Mesenchymal stem cell (in vitro differentiated cells and primary cell): Measurements from ENCODE around the gene EXOC4.
A peak's percentile ranks its signal among the peaks of the same experiment; 100 is the strongest.

Source experiments
- DNase-seq: peaks from one replicate; pipeline ENCODE4 v3.0.0-alpha.2; 2013
- H2AFZ ChIP-seq: one replicate; pipeline ENCODE4 v1.6.1; 2013; ENCODE audit warnings: low read depth, mild to moderate bottlenecking, control low read depth, inconsistent platforms, low read length, moderate library complexity
- H2AK5ac ChIP-seq: 2 replicates; pipeline ENCODE4 v1.6.1; 2013; ENCODE audit warnings: low read length, moderate library complexity, mild to moderate bottlenecking, inconsistent platforms; ENCODE audit not compliant: severe bottlenecking
- H2BK120ac ChIP-seq: one replicate; pipeline ENCODE4 v1.6.1; 2013; ENCODE audit warnings: low read depth, mild to moderate bottlenecking, inconsistent platforms, low read length, moderate library complexity
- H2BK12ac ChIP-seq, 2 experiments: one replicate each; pipeline ENCODE4 v1.6.1; 2013; ENCODE audit warnings: inconsistent platforms in 2 of 2, low read length in 2 of 2, mild to moderate bottlenecking in 2 of 2, moderate library complexity in 2 of 2, control low read depth in 1 of 2
- H2BK15ac ChIP-seq: one replicate; pipeline ENCODE4 v1.6.1; 2013; ENCODE audit warnings: mild to moderate bottlenecking, low read depth, inconsistent platforms; ENCODE audit not compliant: poor library complexity, severe bottlenecking
- H2BK5ac ChIP-seq: 2 replicates; pipeline ENCODE4 v1.6.1; 2013; ENCODE audit warnings: low read depth, mild to moderate bottlenecking, low read length, control low read depth, inconsistent platforms; ENCODE audit not compliant: poor library complexity, severe bottlenecking
- H3K14ac ChIP-seq, 2 experiments: one replicate each; pipeline ENCODE4 v1.6.1; 2013; ENCODE audit warnings: inconsistent platforms in 2 of 2, low read length in 2 of 2, control low read depth in 1 of 2, mild to moderate bottlenecking in 1 of 2, moderate library complexity in 1 of 2
- H3K18ac ChIP-seq, 2 experiments: one replicate each; pipeline ENCODE4 v1.6.1; 2013; ENCODE audit warnings: inconsistent platforms in 2 of 2, low read length in 2 of 2, control low read depth in 1 of 2, low read depth in 1 of 2, mild to moderate bottlenecking in 1 of 2
- H3K23ac ChIP-seq, 2 experiments: one replicate each; pipeline ENCODE4 v1.6.1; 2013; ENCODE audit warnings: inconsistent platforms in 2 of 2, low read length in 2 of 2, mild to moderate bottlenecking in 2 of 2, moderate library complexity in 2 of 2, control low read depth in 1 of 2
- H3K27ac ChIP-seq: 2 replicates; pipeline ENCODE4 v1.5.1; 2013; ENCODE audit warnings: mild to moderate bottlenecking, moderate library complexity, low read length, control low read depth, inconsistent platforms; ENCODE audit not compliant: poor library complexity, severe bottlenecking
- H3K27me3 ChIP-seq, 2 experiments: 2 replicates each; pipeline versions ENCODE4 v1.6.1 to v1.7.0; 2013; ENCODE audit warnings: low read length in 2 of 2, mild to moderate bottlenecking in 2 of 2, moderate library complexity in 2 of 2, control low read depth in 1 of 2, inconsistent platforms in 1 of 2; ENCODE audit not compliant: control insufficient read depth in 1 of 2, insufficient read depth in 1 of 2
- H3K36me3 ChIP-seq, 2 experiments: 2 replicates each; pipeline versions ENCODE4 v1.6.1 to v1.7.0; 2013; ENCODE audit warnings: low read length in 2 of 2, control low read depth in 1 of 2, inconsistent platforms in 1 of 2, low read depth in 1 of 2, mild to moderate bottlenecking in 1 of 2; ENCODE audit not compliant: insufficient read depth in 2 of 2, control insufficient read depth in 1 of 2
- H3K4ac ChIP-seq, 2 experiments: one replicate each; pipeline ENCODE4 v1.6.1; 2013; ENCODE audit warnings: inconsistent platforms in 2 of 2, low read length in 2 of 2, mild to moderate bottlenecking in 2 of 2, moderate library complexity in 2 of 2, control low read depth in 1 of 2, low read depth in 1 of 2
- H3K4me1 ChIP-seq: 2 replicates; pipeline ENCODE4 v1.6.1; 2013; ENCODE audit warnings: low read depth, low read length, control low read depth; ENCODE audit not compliant: control insufficient read depth, insufficient read depth
- H3K4me2 ChIP-seq: 2 replicates; pipeline ENCODE4 v1.6.1; 2013; ENCODE audit warnings: low read length, mild to moderate bottlenecking, inconsistent platforms; ENCODE audit not compliant: poor library complexity, severe bottlenecking
- H3K4me3 ChIP-seq, 2 experiments: 2 replicates each; pipeline versions ENCODE4 v1.5.1 to v1.7.0; 2013; ENCODE audit warnings: low read length in 2 of 2, mild to moderate bottlenecking in 2 of 2, control low read depth in 1 of 2, low read depth in 1 of 2; ENCODE audit not compliant: insufficient read depth in 1 of 2
- H3K79me1 ChIP-seq: replicated peaks from 2 replicates; pipeline ENCODE4 v1.6.1; 2013; ENCODE audit warnings: mild to moderate bottlenecking, control low read depth, low read length, inconsistent platforms; ENCODE audit not compliant: poor library complexity, severe bottlenecking
- H3K9ac ChIP-seq: 2 replicates; pipeline ENCODE4 v1.7.0; 2013; ENCODE audit warnings: mild to moderate bottlenecking, low read length, moderate library complexity
- H3K9me3 ChIP-seq: 2 replicates; pipeline ENCODE4 v1.7.0; 2013; ENCODE audit warnings: mild to moderate bottlenecking, low read length; ENCODE audit not compliant: control insufficient read depth
- H4K8ac ChIP-seq: one replicate; pipeline ENCODE4 v1.6.1; 2013; ENCODE audit warnings: inconsistent platforms, mild to moderate bottlenecking, low read length, moderate library complexity
- H4K91ac ChIP-seq: one replicate; pipeline ENCODE4 v1.6.1; 2013; ENCODE audit warnings: mild to moderate bottlenecking, low read length, inconsistent platforms
- WGBS: methylation state at CpG from one replicate; pipeline ENCODE4 v1.1.7; 2013; ENCODE audit warnings: mixed read lengths; 5-methylcytosine and 5-hydroxymethylcytosine counted together

The EXOC4 gene

DNA sequence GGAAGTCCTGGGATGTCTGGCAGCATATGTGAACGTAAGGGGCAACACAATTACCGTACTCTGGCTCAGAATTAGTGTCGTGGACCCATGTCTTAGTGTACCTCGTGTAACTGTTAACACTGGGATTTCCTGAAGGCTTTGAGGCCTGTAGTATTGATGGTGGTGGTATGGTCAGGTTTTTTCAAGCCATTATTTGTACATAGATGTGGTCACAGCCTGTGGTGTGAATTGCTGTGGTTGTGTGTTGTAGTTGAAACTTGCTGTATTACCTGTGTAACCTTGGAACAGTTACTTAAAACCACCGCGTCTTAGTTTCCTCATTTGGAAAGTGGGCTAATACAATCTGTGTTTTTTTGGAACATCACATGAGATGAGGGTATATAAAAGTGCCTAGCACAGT, 5.3 kb downstream of the EXOC4 start:
- H3K36me3 ChIP-seq = no peaks in the 10 kb centered on the region
- H3K18ac ChIP-seq = no peak overlapping the region
- H3K14ac ChIP-seq = no peak overlapping the region
- H2BK120ac ChIP-seq = no peak overlapping the region
- H2BK15ac ChIP-seq = no peak overlapping the region
- no peaks in the 10 kb centered on the region for H3K4me1 ChIP-seq
- H3K9me3 ChIP-seq = no peaks in the 10 kb centered on the region
- H2AK5ac ChIP-seq = no peak overlapping the region
- H2BK5ac ChIP-seq = no peak overlapping the region
- H3K23ac ChIP-seq = peak overlapping the region in 1 of 2 experiments; percentile 42
- no peak overlapping the region for H2BK12ac ChIP-seq
- no peak overlapping the region for H4K91ac ChIP-seq
- H3K9ac ChIP-seq = no peak overlapping the region
- no peak overlapping the region for H3K27ac ChIP-seq
- DNase-seq = no peak
- no peak overlapping the region for H2AFZ ChIP-seq
- H3K4ac ChIP-seq = peak overlapping the region in 1 of 2 experiments; percentile 46
- H4K8ac ChIP-seq = no peak overlapping the region
- no peak overlapping the region for H3K4me2 ChIP-seq
- peaks cover 25% of the 10 kb centered on the region for H3K79me1 ChIP-seq
- no peak overlapping the region for H3K4me3 ChIP-seq
- H3K27me3 ChIP-seq = no peaks in the 10 kb centered on the region
- WGBS = 96% methylated on average over 6 of the region's 6 CpGs

DNA sequence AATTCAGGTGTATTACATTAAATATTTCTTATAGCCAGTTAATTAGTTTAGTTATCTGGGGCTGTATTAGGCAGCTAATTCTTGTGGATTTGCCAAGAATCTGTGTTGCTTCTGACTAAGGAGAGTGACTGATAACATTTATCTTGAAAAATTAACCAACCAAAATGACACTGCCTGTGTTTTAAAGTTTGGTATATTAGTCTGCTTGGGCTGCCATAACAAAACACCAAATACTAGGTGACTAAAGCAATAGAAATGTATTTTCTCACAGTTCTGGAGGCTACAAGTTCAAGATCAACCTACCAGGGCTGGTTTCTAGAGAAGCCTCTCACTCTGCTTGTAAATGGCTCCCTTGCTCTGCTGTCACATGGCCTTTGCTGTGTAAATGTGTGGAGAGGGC, 12.9 kb downstream of the EXOC4 start:
- H3K4me3 ChIP-seq = no peak overlapping the region
- no peaks in the 10 kb centered on the region for H3K9me3 ChIP-seq
- no peak overlapping the region for H2BK15ac ChIP-seq
- H4K8ac ChIP-seq = no peak overlapping the region
- no peak overlapping the region for H2BK120ac ChIP-seq
- peaks cover 28% of the 10 kb centered on the region for H3K79me1 ChIP-seq
- H3K18ac ChIP-seq = no peak overlapping the region
- no peaks in the 10 kb centered on the region for H3K27me3 ChIP-seq
- no peak overlapping the region for H3K14ac ChIP-seq
- no peak overlapping the region for H2BK12ac ChIP-seq
- H2BK5ac ChIP-seq = no peak overlapping the region
- H2AK5ac ChIP-seq = no peak overlapping the region
- H2AFZ ChIP-seq = no peak overlapping the region
- no peaks in the 10 kb centered on the region for H3K4me1 ChIP-seq
- DNase-seq = no peak
- H3K36me3 ChIP-seq = no peaks in the 10 kb centered on the region
- H3K4ac ChIP-seq = no peak overlapping the region
- no peak overlapping the region for H3K9ac ChIP-seq
- H3K4me2 ChIP-seq = no peak overlapping the region
- H3K27ac ChIP-seq = no peak overlapping the region
- no peak overlapping the region for H4K91ac ChIP-seq
- H3K23ac ChIP-seq = no peak overlapping the region

DNA sequence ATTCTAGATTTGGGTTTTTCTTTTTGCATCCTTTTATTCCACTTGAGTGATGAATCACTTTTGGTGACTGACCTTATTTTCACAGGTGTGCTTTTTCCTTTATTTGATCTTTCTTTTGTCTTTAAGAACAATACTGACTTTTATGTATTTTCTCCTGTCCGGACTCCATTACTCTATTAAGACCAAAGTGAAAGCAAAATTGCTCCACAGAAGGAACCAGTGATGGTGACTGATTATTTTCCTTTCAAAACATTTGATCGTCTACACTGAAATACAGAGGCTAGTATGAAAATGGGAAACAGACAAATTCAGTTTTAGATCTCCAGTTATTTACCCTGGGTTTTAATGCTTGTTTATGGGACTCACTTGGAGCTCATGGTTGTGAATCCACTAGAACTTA, 15.5 kb downstream of the EXOC4 start:
- H3K14ac ChIP-seq = no peak overlapping the region
- no peaks in the 10 kb centered on the region for H3K4me1 ChIP-seq
- peaks cover 29% of the 10 kb centered on the region for H3K79me1 ChIP-seq
- H3K27ac ChIP-seq = no peak overlapping the region
- H4K8ac ChIP-seq = no peak overlapping the region
- no peaks in the 10 kb centered on the region for H3K9me3 ChIP-seq
- no peak for DNase-seq
- no peak overlapping the region for H3K23ac ChIP-seq
- no peak overlapping the region for H2BK5ac ChIP-seq
- no peak overlapping the region for H3K4me3 ChIP-seq
- no peaks in the 10 kb centered on the region for H3K27me3 ChIP-seq
- no peak overlapping the region for H3K18ac ChIP-seq
- 100% methylated on average over 1 of the region's 2 CpGs for WGBS
- H4K91ac ChIP-seq = no peak overlapping the region
- no peak overlapping the region for H2BK12ac ChIP-seq
- no peak overlapping the region for H3K4me2 ChIP-seq
- no peak overlapping the region for H3K9ac ChIP-seq
- H2AK5ac ChIP-seq = no peak overlapping the region
- no peak overlapping the region for H2AFZ ChIP-seq
- no peaks in the 10 kb centered on the region for H3K36me3 ChIP-seq
- H3K4ac ChIP-seq = no peak overlapping the region
- no peak overlapping the region for H2BK120ac ChIP-seq
- no peak overlapping the region for H2BK15ac ChIP-seq

DNA sequence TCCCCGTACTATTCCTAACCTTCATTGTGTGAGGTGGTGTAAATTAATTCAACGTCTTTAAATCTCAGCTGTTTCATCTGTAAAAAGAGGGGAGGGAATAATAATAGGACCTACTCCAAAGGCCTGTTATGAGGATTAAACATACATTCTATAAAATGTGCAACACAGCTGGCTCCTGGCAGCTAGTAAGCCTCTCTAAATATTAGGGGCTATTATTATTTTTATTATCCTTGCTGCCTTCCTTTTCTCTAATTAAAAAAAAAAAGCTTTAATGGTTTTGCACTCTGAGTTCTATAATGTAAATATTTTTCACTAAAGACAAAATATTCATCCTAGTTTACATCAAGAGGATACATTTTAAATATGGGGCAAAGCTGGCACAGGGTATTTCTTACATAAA, 19.5 kb downstream of the EXOC4 start:
- H3K4me2 ChIP-seq = no peak overlapping the region
- no peak overlapping the region for H2AFZ ChIP-seq
- DNase-seq = no peak
- H2BK15ac ChIP-seq = no peak overlapping the region
- WGBS = no CpG with 5 or more reads among the region's 2 CpGs
- no peaks in the 10 kb centered on the region for H3K27me3 ChIP-seq
- H3K14ac ChIP-seq = no peak overlapping the region
- no peak overlapping the region for H2BK120ac ChIP-seq
- peaks cover 0 to 22% of the 10 kb centered on the region in 2 experiments for H3K36me3 ChIP-seq
- no peak overlapping the region for H3K9ac ChIP-seq
- H3K23ac ChIP-seq = no peak overlapping the region
- H3K27ac ChIP-seq = no peak overlapping the region
- no peak overlapping the region for H2AK5ac ChIP-seq
- no peak overlapping the region for H4K8ac ChIP-seq
- H4K91ac ChIP-seq = no peak overlapping the region
- no peak overlapping the region for H3K18ac ChIP-seq
- H2BK5ac ChIP-seq = no peak overlapping the region
- H3K4me3 ChIP-seq = no peak overlapping the region
- no peaks in the 10 kb centered on the region for H3K9me3 ChIP-seq
- H3K4me1 ChIP-seq = no peaks in the 10 kb centered on the region
- H3K79me1 ChIP-seq = peaks cover 23% of the 10 kb centered on the region
- H2BK12ac ChIP-seq = no peak overlapping the region
- H3K4ac ChIP-seq = no peak overlapping the region
